SK-N-SH (cell line): Measurements from ENCODE around the gene TDRD10.

Source experiments
- TF ChIP-seq, protein P1 (sequence below): fragments of 200-600 bp; sonication (generic); IDR thresholded peaks from 2 replicates; pipeline ENCODE4 v1.6.1; 2017; ENCODE audit warnings: antibody characterized with exemption, mild to moderate bottlenecking, moderate library complexity
- TF ChIP-seq, protein P2 (sequence below): IDR thresholded peaks from 2 replicates; pipeline ENCODE4 v1.4.0; 2012; ENCODE audit warnings: low read depth

DNA sequence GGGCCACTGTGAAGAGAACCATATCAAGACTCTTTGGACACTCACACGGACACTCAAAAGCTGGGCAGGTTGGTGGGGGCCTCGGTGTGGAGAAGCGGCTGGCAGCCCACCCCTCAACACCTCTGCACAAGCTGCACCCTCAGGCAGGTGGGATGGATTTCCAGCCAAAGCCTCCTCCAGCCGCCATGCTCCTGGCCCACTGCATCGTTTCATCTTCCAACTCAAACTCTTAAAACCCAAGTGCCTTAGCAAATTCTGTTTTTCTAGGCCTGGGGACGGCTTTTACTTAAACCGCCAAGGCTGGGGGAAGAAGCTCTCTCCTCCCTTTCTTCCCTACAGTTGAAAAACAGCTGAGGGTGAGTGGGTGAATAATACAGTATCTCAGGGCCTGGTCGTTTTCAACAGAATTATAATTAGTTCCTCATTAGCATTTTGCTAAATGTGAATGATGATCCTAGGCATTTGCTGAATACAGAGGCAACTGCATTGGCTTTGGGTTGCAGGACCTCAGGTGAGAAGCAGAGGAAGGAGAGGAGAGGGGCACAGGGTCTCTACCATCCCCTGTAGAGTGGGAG, 36.3 kb upstream of the TDRD10 start:
- TF ChIP-seq, protein P1, sequence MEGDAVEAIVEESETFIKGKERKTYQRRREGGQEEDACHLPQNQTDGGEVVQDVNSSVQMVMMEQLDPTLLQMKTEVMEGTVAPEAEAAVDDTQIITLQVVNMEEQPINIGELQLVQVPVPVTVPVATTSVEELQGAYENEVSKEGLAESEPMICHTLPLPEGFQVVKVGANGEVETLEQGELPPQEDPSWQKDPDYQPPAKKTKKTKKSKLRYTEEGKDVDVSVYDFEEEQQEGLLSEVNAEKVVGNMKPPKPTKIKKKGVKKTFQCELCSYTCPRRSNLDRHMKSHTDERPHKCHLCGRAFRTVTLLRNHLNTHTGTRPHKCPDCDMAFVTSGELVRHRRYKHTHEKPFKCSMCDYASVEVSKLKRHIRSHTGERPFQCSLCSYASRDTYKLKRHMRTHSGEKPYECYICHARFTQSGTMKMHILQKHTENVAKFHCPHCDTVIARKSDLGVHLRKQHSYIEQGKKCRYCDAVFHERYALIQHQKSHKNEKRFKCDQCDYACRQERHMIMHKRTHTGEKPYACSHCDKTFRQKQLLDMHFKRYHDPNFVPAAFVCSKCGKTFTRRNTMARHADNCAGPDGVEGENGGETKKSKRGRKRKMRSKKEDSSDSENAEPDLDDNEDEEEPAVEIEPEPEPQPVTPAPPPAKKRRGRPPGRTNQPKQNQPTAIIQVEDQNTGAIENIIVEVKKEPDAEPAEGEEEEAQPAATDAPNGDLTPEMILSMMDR = no peak
- TF ChIP-seq, protein P2, sequence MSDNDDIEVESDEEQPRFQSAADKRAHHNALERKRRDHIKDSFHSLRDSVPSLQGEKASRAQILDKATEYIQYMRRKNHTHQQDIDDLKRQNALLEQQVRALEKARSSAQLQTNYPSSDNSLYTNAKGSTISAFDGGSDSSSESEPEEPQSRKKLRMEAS = no peak
